CD4-positive, alpha-beta memory T cell (primary cell): ENCODE results near the gene SCAF1. TPM values are rescaled to one million over a fixed set of nuclear protein-coding genes. Genes with fewer than 3 reads are reported as not detected.

ENCODE experiments used
- CTCF ChIA-PET: fragments of 350-600 bp; sonication (Branson Sonifier 250); formaldehyde crosslinking; loops from one replicate; lab custom pipeline; 2021; ENCODE audit warnings: inconsistent platforms; ENCODE audit not compliant: partially characterized antibody; lab: Charles Lee
- POLR2A ChIA-PET: fragments of 350-600 bp; sonication (Branson Sonifier 250); formaldehyde crosslinking; loops from one replicate; lab custom pipeline; 2021; ENCODE audit not compliant: partially characterized antibody; lab: Charles Lee
- DNase-seq, 5 donors: peaks; one replicate each; pipeline versions ENCODE4 v3.0.0 to v3.0.0-alpha.2; 2020 to 2022; ENCODE audit warnings: mixed read lengths in 1 of 5
- H3K27ac ChIP-seq: one replicate; pipeline ENCODE4 v1.7.0; 2013; ENCODE audit warnings: low read depth, low read length
- H3K27me3 ChIP-seq: 2 replicates; pipeline ENCODE4 v1.7.0; 2013; ENCODE audit warnings: mild to moderate bottlenecking, low read length, moderate library complexity; ENCODE audit not compliant: insufficient read depth
- H3K36me3 ChIP-seq: 2 replicates; pipeline ENCODE4 v1.7.0; 2013; ENCODE audit warnings: mild to moderate bottlenecking, low read length, moderate library complexity; ENCODE audit not compliant: insufficient read depth
- H3K4me1 ChIP-seq: 2 replicates; pipeline ENCODE4 v1.7.0; 2013; ENCODE audit warnings: mild to moderate bottlenecking, low read length, moderate library complexity; ENCODE audit not compliant: insufficient read depth
- H3K4me3 ChIP-seq, 2 donors: one replicate each; pipeline ENCODE4 v1.7.0; 2013; ENCODE audit warnings: low read length in 2 of 2, mild to moderate bottlenecking in 1 of 2
- H3K9me3 ChIP-seq, 2 donors: one replicate each; pipeline ENCODE4 v1.7.0; 2013; ENCODE audit warnings: low read length in 2 of 2, control low read depth in 1 of 2; ENCODE audit not compliant: control insufficient read depth in 1 of 2
- H3K27ac Mint-ChIP-seq, 7 donors: one replicate each; pipeline ENCODE4 v1.8.0; 2020 to 2021; ENCODE audit warnings: mixed read lengths in 7 of 7, mild to moderate bottlenecking in 6 of 7, inconsistent platforms in 3 of 7, moderate library complexity in 3 of 7
- H3K27me3 Mint-ChIP-seq, 2 donors: one replicate each; pipeline ENCODE4 v1.8.0; 2020 to 2021; ENCODE audit warnings: mixed read lengths in 2 of 2
- H3K36me3 Mint-ChIP-seq, 2 donors: one replicate each; pipeline ENCODE4 v1.8.0; 2020 to 2021; ENCODE audit warnings: mixed read lengths in 2 of 2, inconsistent platforms in 1 of 2, mild to moderate bottlenecking in 1 of 2
- H3K4me1 Mint-ChIP-seq, 4 donors: one replicate each; pipeline ENCODE4 v1.8.0; 2020 to 2021; ENCODE audit warnings: mixed read lengths in 4 of 4, mild to moderate bottlenecking in 1 of 4
- H3K4me3 Mint-ChIP-seq, 8 donors: one replicate each; pipeline ENCODE4 v1.8.0; 2020 to 2021; ENCODE audit warnings: mixed read lengths in 8 of 8, mild to moderate bottlenecking in 7 of 8, moderate library complexity in 6 of 8, inconsistent platforms in 3 of 8
- H3K9me3 Mint-ChIP-seq, 8 donors: one replicate each; pipeline ENCODE4 v1.8.0; 2020 to 2021; ENCODE audit warnings: mixed read lengths in 8 of 8, mild to moderate bottlenecking in 5 of 8, inconsistent platforms in 3 of 8, moderate library complexity in 1 of 8
- intact Hi-C: fragments of 100-400 bp; cut with micrococcal nuclease; formaldehyde crosslinking; loops from one replicate; pipeline ENCODE4 v1.15.1; 2023
- microRNA-seq: library from miRNA; unstranded; fragments of <30 nt; microRNA quantifications from one replicate; pipeline ENCODE4 v1.2.0, GENCODE V29; 2021; ENCODE audit warnings: borderline replicate concordance, borderline number of aligned reads, borderline microRNAs expressed, mixed read lengths
- polyA plus RNA-seq, 2 donors: library from polyadenylated mRNA; unstranded; fragments of 300-500 nt; fragmentation: Illumina TruSeq; gene quantifications; one replicate each; pipeline ENCODE4 v1.2.3, GENCODE V29; 2021
- total RNA-seq, 2 experiments: library from RNA; stranded (reverse); gene quantifications; one replicate each; pipeline ENCODE4 v1.2.3, GENCODE V29; 2021

Gene SCAF1
- total and polyA plus RNA-seq, 4 experiments from 2014 or later = 4.0 to 62.7 (median 60.5) TPM; not detected in 1

- Histone ChIP-seq H3K9me3 (no peaks in the 10 kb centered on the region), H3K27ac (no peak overlapping the region), H3K4me1 (no peaks in the 10 kb centered on the region), H3K4me3 (no peak overlapping the region), H3K27me3 (no peaks in the 10 kb centered on the region), H3K36me3 (no peaks in the 10 kb centered on the region)
- DNase-seq = no peak
- ChIA-PET POLR2A (no interaction called here), CTCF (no interaction called here)
- Mint-ChIP-seq H3K4me1 (no peaks in the 10 kb centered on the region), H3K4me3 (no peak overlapping the region), H3K27ac (peak overlapping the region in 1 of 7 donors; percentile 22), H3K9me3 (no peaks in the 10 kb centered on the region), H3K27me3 (peaks cover 0 to 2% of the 10 kb centered on the region in 2 donors), H3K36me3 (no peaks in the 10 kb centered on the region)
- intact Hi-C loops = no loop called here
These were observed 58.6 kb downstream of the SCAF1 start for GRCh38 chr19:49700563-49700962.

- H3K27ac Mint-ChIP-seq = no peak overlapping the region
- intact Hi-C loops = no loop called here
- Histone ChIP-seq H3K27ac (no peak overlapping the region), H3K4me1 (no peaks in the 10 kb centered on the region), H3K4me3 (no peak overlapping the region), H3K27me3 (no peaks in the 10 kb centered on the region), H3K9me3 (no peaks in the 10 kb centered on the region), H3K36me3 (no peaks in the 10 kb centered on the region)
- peaks cover 0 to 2% of the 10 kb centered on the region in 2 donors for H3K27me3 Mint-ChIP-seq
- no peaks in the 10 kb centered on the region for H3K9me3 Mint-ChIP-seq
- ChIA-PET POLR2A (no interaction called here), CTCF (no interaction called here)
- no peaks in the 10 kb centered on the region for H3K36me3 Mint-ChIP-seq
- H3K4me1 Mint-ChIP-seq = no peaks in the 10 kb centered on the region
- no peak overlapping the region for H3K4me3 Mint-ChIP-seq
- DNase-seq = no peak
These were observed 59.3 kb downstream of the SCAF1 start for GRCh38 chr19:49701271-49701786.

GRCh38 chr19:49704888-49705642, 63.1 kb downstream of the SCAF1 start:
- peaks cover under 1 to 2% of the 10 kb centered on the region in 2 donors for H3K27me3 Mint-ChIP-seq
- Histone ChIP-seq H3K36me3 (no peaks in the 10 kb centered on the region), H3K27ac (no peak overlapping the region), H3K4me1 (no peaks in the 10 kb centered on the region), H3K27me3 (no peaks in the 10 kb centered on the region), H3K9me3 (no peaks in the 10 kb centered on the region), H3K4me3 (no peak overlapping the region)
- H3K4me3 Mint-ChIP-seq = no peak overlapping the region
- POLR2A ChIA-PET = interaction anchor here (0.6 kb wide), 1 partner anchor 26 kb away, joined by 3 read pairs; no protein-coding TSS in a partner anchor
- H3K9me3 Mint-ChIP-seq = no peaks in the 10 kb centered on the region
- intact Hi-C loops = no loop called here
- no peaks in the 10 kb centered on the region for H3K36me3 Mint-ChIP-seq
- H3K4me1 Mint-ChIP-seq = peaks cover 0 to 4% (median 0%) of the 10 kb centered on the region in 4 donors
- H3K27ac Mint-ChIP-seq = no peak overlapping the region
- DNase-seq = no peak
- CTCF ChIA-PET = interaction anchor here (0.6 kb wide), 1 partner anchor 1299 kb away, joined by 3 read pairs; no protein-coding TSS in a partner anchor

- H3K27me3 ChIP-seq = no peaks in the 10 kb centered on the region
- H3K36me3 ChIP-seq = no peaks in the 10 kb centered on the region
- Mint-ChIP-seq H3K4me3 (no peak overlapping the region), H3K27me3 (peaks cover 2 to 3% of the 10 kb centered on the region in 2 donors), H3K36me3 (no peaks in the 10 kb centered on the region), H3K4me1 (peaks cover 0 to 4% (median 0%) of the 10 kb centered on the region in 4 donors), H3K9me3 (no peaks in the 10 kb centered on the region), H3K27ac (no peak overlapping the region)
- no peak for DNase-seq
- H3K27ac ChIP-seq = no peak overlapping the region
- ChIA-PET POLR2A (interaction anchor here (0.6 kb wide), 1 partner anchor 27 kb away, joined by 3 read pairs; no protein-coding TSS in a partner anchor), CTCF (interaction anchor here (0.6 kb wide), 1 partner anchor 1298 kb away, joined by 3 read pairs; no protein-coding TSS in a partner anchor)
- intact Hi-C loops = no loop called here
- no peaks in the 10 kb centered on the region for H3K4me1 ChIP-seq
- H3K4me3 ChIP-seq = no peak overlapping the region
- no peaks in the 10 kb centered on the region for H3K9me3 ChIP-seq
These were observed 63.9 kb downstream of the SCAF1 start for GRCh38 chr19:49705919-49706318.

Small RNAs within 50 kb of the gene (microRNA-seq; reads per million reads assigned to microRNA genes)
- gene MIR5088 = not detected

Other genes starting within 250 kb of the SCAF1 start
- gene PTH2, start 218.8 kb upstream of the SCAF1 start, total RNA-seq = not detected
- gene PTH2, start 218.8 kb upstream of the SCAF1 start, polyA plus RNA-seq = not detected
- not detected for gene GFY, start 216.8 kb upstream of the SCAF1 start, total RNA-seq
- not detected for gene GFY, start 216.8 kb upstream of the SCAF1 start, polyA plus RNA-seq
- gene SLC17A7, start 200.7 kb upstream of the SCAF1 start, total RNA-seq = under 1 TPM; 0.15 to 0.25 TPM
- not detected for gene SLC17A7, start 200.7 kb upstream of the SCAF1 start, polyA plus RNA-seq
- gene PIH1D1, start 190.4 kb upstream of the SCAF1 start, total RNA-seq = 100 to 1,000 TPM; 178 to 186 TPM
- 100 to 1,000 TPM in 1 of 2 donors, 10 to 100 TPM in 1; 87.2 to 124 TPM for gene PIH1D1, start 190.4 kb upstream of the SCAF1 start, polyA plus RNA-seq
- 10 to 100 TPM; 31.6 to 32.6 TPM for gene ALDH16A1, start 189.0 kb upstream of the SCAF1 start, total RNA-seq
- 10 to 100 TPM; 28.4 to 40.1 TPM for gene ALDH16A1, start 189.0 kb upstream of the SCAF1 start, polyA plus RNA-seq
- gene FLT3LG, start 168.0 kb upstream of the SCAF1 start, total RNA-seq = 100 to 1,000 TPM; 114 to 115 TPM
- 100 to 1,000 TPM; 145 to 252 TPM for gene FLT3LG, start 168.0 kb upstream of the SCAF1 start, polyA plus RNA-seq
- 1,000 to 10,000 TPM; 5,517 to 5,661 TPM for gene RPL13A, start 154.6 kb upstream of the SCAF1 start, total RNA-seq
- 1,000 to 10,000 TPM; 1,827 to 3,046 TPM for gene RPL13A, start 154.6 kb upstream of the SCAF1 start, polyA plus RNA-seq
- gene RPS11, start 145.8 kb upstream of the SCAF1 start, total RNA-seq = 1,000 to 10,000 TPM; 3,135 to 3,272 TPM
- 1,000 to 10,000 TPM; 1,691 to 2,012 TPM for gene RPS11, start 145.8 kb upstream of the SCAF1 start, polyA plus RNA-seq
- 10 to 100 TPM; 21.9 to 25.8 TPM for gene FCGRT, start 129.5 kb upstream of the SCAF1 start, total RNA-seq
- gene FCGRT, start 129.5 kb upstream of the SCAF1 start, polyA plus RNA-seq = 10 to 100 TPM; 40.2 to 42.5 TPM
- 1 to 10 TPM; 2.4 to 2.5 TPM for gene RCN3, start 114.2 kb upstream of the SCAF1 start, total RNA-seq
- gene RCN3, start 114.2 kb upstream of the SCAF1 start, polyA plus RNA-seq = 1 to 10 TPM; 1.2 to 1.5 TPM
- gene NOSIP, start 61.7 kb upstream of the SCAF1 start, total RNA-seq = 100 to 1,000 TPM; 177 to 191 TPM
- 100 to 1,000 TPM; 650 to 674 TPM for gene NOSIP, start 61.7 kb upstream of the SCAF1 start, polyA plus RNA-seq
- 1 to 10 TPM; 1.0 to 1.7 TPM for gene PRRG2, start 60.9 kb upstream of the SCAF1 start, total RNA-seq
- under 1 TPM in 1 of 2 donors, not detected in 1; 0.34 TPM for gene PRRG2, start 60.9 kb upstream of the SCAF1 start, polyA plus RNA-seq
- gene PRR12, start 51.0 kb upstream of the SCAF1 start, total RNA-seq = 10 to 100 TPM; 64.6 to 65.1 TPM
- gene PRR12, start 51.0 kb upstream of the SCAF1 start, polyA plus RNA-seq = 1 to 10 TPM in 1 of 2 donors, not detected in 1; 1.2 TPM
- gene RRAS, start 2.1 kb upstream of the SCAF1 start, total RNA-seq = 10 to 100 TPM; 12.0 to 13.4 TPM
- gene RRAS, start 2.1 kb upstream of the SCAF1 start, polyA plus RNA-seq = 10 to 100 TPM; 28.0 to 32.1 TPM
- gene IRF3, start 23.6 kb downstream of the SCAF1 start, total RNA-seq = 100 to 1,000 TPM; 366 to 386 TPM
- gene IRF3, start 23.6 kb downstream of the SCAF1 start, polyA plus RNA-seq = 10 to 100 TPM; 64.1 to 72.8 TPM
- gene BCL2L12, start 23.7 kb downstream of the SCAF1 start, total RNA-seq = 10 to 100 TPM; 21.9 to 22.1 TPM
- gene BCL2L12, start 23.7 kb downstream of the SCAF1 start, polyA plus RNA-seq = 10 to 100 TPM; 16.3 to 17.2 TPM
- 10 to 100 TPM; 76.6 to 92.9 TPM for gene PRMT1, start 35.1 kb downstream of the SCAF1 start, total RNA-seq
- 100 to 1,000 TPM; 140 to 213 TPM for gene PRMT1, start 35.1 kb downstream of the SCAF1 start, polyA plus RNA-seq
- 1 to 10 TPM; 4.0 to 4.4 TPM for gene ADM5, start 47.4 kb downstream of the SCAF1 start, total RNA-seq
- under 1 TPM in 1 of 2 donors, not detected in 1; 0.24 TPM for gene ADM5, start 47.4 kb downstream of the SCAF1 start, polyA plus RNA-seq
- gene CPT1C, start 48.9 kb downstream of the SCAF1 start, total RNA-seq = 1 to 10 TPM in 1 of 2 experiments, under 1 TPM in 1; 0.64 to 1.5 TPM
- gene CPT1C, start 48.9 kb downstream of the SCAF1 start, polyA plus RNA-seq = under 1 TPM; 0.24 to 0.57 TPM
- 1 to 10 TPM in 1 of 2 experiments, under 1 TPM in 1; 0.90 to 1.1 TPM for gene TSKS, start 121.1 kb downstream of the SCAF1 start, total RNA-seq
- gene TSKS, start 121.1 kb downstream of the SCAF1 start, polyA plus RNA-seq = under 1 TPM; 0.16 to 0.56 TPM
- gene AP2A1, start 124.8 kb downstream of the SCAF1 start, total RNA-seq = 10 to 100 TPM; 55.5 to 56.2 TPM
- gene AP2A1, start 124.8 kb downstream of the SCAF1 start, polyA plus RNA-seq = 1 to 10 TPM; 2.6 to 9.5 TPM
- 10 to 100 TPM; 22.4 to 24.1 TPM for gene FUZ, start 171.1 kb downstream of the SCAF1 start, total RNA-seq
- gene FUZ, start 171.1 kb downstream of the SCAF1 start, polyA plus RNA-seq = 1 to 10 TPM; 4.9 to 7.4 TPM
- 10 to 100 TPM; 41.8 to 48.8 TPM for gene MED25, start 176.1 kb downstream of the SCAF1 start, total RNA-seq
- 10 to 100 TPM; 10.7 to 22.9 TPM for gene MED25, start 176.1 kb downstream of the SCAF1 start, polyA plus RNA-seq
- 100 to 1,000 TPM; 150 to 156 TPM for gene PTOV1, start 208.9 kb downstream of the SCAF1 start, total RNA-seq
- 10 to 100 TPM; 40.7 to 57.9 TPM for gene PTOV1, start 208.9 kb downstream of the SCAF1 start, polyA plus RNA-seq
- 100 to 1,000 TPM; 171 to 192 TPM for gene PNKP, start 225.4 kb downstream of the SCAF1 start, total RNA-seq
- gene PNKP, start 225.4 kb downstream of the SCAF1 start, polyA plus RNA-seq = 10 to 100 TPM; 28.9 to 33.9 TPM
- 10 to 100 TPM; 19.7 to 20.2 TPM for gene AKT1S1, start 235.1 kb downstream of the SCAF1 start, total RNA-seq
- 1 to 10 TPM; 2.5 to 4.8 TPM for gene AKT1S1, start 235.1 kb downstream of the SCAF1 start, polyA plus RNA-seq
- gene TBC1D17, start 235.5 kb downstream of the SCAF1 start, total RNA-seq = 100 to 1,000 TPM; 101 TPM
- gene TBC1D17, start 235.5 kb downstream of the SCAF1 start, polyA plus RNA-seq = 10 to 100 TPM in 1 of 2 donors, 1 to 10 TPM in 1; 6.0 to 14.9 TPM